Upper lobe of left lung (tissue), 4 donors: ENCODE measurements around the gene IFIT1B.

ENCODE experiments used
- EP300 ChIP-seq, 4 donors: sonication (generic); formaldehyde crosslinking; IDR thresholded peaks; one replicate each; pipeline ENCODE4 v1.5.1; 2017; ENCODE audit warnings: antibody characterized with exemption in 4 of 4, control low read depth in 2 of 4
- POLR2A ChIP-seq, 4 donors: fragments of 450-650 bp; IDR thresholded peaks; one replicate each; pipeline ENCODE4 v1.5.1; 2016 to 2017; ENCODE audit warnings: antibody characterized with exemption in 4 of 4, mild to moderate bottlenecking in 2 of 4
- TF ChIP-seq, protein P1 (sequence below), 6 experiments: fragments of 450-650 bp in 4 of 6; fragments of 200-600 bp in 2 of 6; sonication (generic) in 2 of 6; IDR thresholded peaks; one replicate each; pipeline ENCODE4 v1.5.1; 2016 to 2019; ENCODE audit warnings: antibody characterized with exemption in 6 of 6

DNA sequence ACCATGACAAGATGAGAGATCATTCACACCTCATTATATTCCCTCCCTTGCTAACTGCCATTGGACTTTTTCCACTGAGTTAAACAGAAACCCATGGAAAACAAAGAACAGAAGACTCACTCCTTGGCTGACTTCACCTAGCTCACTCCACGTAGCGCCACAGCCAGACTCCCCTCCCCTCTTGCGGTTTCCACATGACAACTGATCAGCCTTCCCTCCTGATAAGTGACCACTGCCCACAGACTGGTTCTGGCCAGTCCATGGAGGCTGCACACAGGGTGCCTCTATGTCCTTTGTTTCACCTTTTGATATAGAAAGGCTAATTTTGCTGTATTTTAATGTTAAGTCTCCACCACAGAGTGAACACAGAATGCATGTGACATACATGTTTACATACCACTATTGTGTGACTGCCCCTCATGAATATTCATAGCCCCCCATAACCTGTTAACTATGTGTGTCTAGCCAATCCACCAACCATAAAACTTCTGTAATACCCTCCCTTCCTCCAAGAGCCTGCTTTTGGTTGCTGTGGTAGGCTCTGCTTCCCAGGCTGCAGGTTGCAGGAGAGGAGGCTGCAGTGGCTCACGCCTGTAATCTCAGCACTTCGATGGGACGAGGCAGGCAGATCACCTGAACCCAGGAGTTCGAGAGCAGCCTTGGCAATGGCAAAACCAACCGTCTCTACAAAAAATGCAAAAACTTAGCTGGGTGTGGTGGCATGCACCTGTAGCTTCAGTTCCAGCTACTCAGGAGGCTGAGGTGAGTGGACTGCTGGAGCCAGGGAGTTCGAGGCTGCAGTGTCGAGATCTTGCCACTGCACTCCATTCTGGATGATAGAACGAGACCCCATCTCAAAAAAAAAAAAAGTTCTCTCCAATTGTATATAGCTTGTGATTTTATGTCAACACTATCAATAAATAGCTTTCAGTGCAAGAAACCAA, 26.5 kb downstream of the IFIT1B start:
- TF ChIP-seq, protein P1, sequence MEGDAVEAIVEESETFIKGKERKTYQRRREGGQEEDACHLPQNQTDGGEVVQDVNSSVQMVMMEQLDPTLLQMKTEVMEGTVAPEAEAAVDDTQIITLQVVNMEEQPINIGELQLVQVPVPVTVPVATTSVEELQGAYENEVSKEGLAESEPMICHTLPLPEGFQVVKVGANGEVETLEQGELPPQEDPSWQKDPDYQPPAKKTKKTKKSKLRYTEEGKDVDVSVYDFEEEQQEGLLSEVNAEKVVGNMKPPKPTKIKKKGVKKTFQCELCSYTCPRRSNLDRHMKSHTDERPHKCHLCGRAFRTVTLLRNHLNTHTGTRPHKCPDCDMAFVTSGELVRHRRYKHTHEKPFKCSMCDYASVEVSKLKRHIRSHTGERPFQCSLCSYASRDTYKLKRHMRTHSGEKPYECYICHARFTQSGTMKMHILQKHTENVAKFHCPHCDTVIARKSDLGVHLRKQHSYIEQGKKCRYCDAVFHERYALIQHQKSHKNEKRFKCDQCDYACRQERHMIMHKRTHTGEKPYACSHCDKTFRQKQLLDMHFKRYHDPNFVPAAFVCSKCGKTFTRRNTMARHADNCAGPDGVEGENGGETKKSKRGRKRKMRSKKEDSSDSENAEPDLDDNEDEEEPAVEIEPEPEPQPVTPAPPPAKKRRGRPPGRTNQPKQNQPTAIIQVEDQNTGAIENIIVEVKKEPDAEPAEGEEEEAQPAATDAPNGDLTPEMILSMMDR (IDR thresholded peaks at IDR 0.05), result no peak
- TF ChIP-seq POLR2A (IDR thresholded peaks at IDR 0.05) (no peak), EP300 (IDR thresholded peaks at IDR 0.05) (no peak)
